ENCODE data around the gene SLC25A10.

Gene SLC25A10

GRCh38 chr17:81687770-81688541 lies 24.1 kb upstream of the SLC25A10 start:
- DNase-seq (ENCODE audit: low read depth) = no peak

GRCh38 chr17:81688616-81689015 lies 23.5 kb upstream of the SLC25A10 start:
- no peak for DNase-seq (ENCODE audit: low read depth)

- no peak for DNase-seq (ENCODE audit: low read depth)
These were observed 22.0 kb upstream of the SLC25A10 start for GRCh38 chr17:81690066-81690465.

GRCh38 chr17:81690549-81690948 lies 21.5 kb upstream of the SLC25A10 start:
- no peak for DNase-seq (ENCODE audit: low read depth)

GRCh38 chr17:81691196-81691595 lies 20.9 kb upstream of the SLC25A10 start:
- DNase-seq (ENCODE audit: low read depth) = no peak

- no peak for DNase-seq (ENCODE audit: low read depth)
These were observed 20.5 kb upstream of the SLC25A10 start for GRCh38 chr17:81691608-81692007.

GRCh38 chr17:81693509-81694210 lies 18.4 kb upstream of the SLC25A10 start:
- DNase-seq (ENCODE audit: low read depth) = no peak

- no peak for DNase-seq (ENCODE audit: low read depth)
These were observed 17.3 kb upstream of the SLC25A10 start for GRCh38 chr17:81694810-81695209.

GRCh38 chr17:81695211-81695610 lies 16.9 kb upstream of the SLC25A10 start:
- DNase-seq (ENCODE audit: low read depth) = no peak

GRCh38 chr17:81695801-81696200 lies 16.3 kb upstream of the SLC25A10 start:
- DNase-seq (ENCODE audit: low read depth) = no peak

GRCh38 chr17:81696218-81696941 lies 15.7 kb upstream of the SLC25A10 start:
- no peak for DNase-seq (ENCODE audit: low read depth)

- DNase-seq (ENCODE audit: low read depth) = no peak
These were observed 14.6 kb upstream of the SLC25A10 start for GRCh38 chr17:81697261-81698044.

- DNase-seq (ENCODE audit: low read depth) = no peak
These were observed 11.5 kb upstream of the SLC25A10 start for GRCh38 chr17:81700353-81701287.

GRCh38 chr17:81701288-81702071 lies 10.6 kb upstream of the SLC25A10 start:
- DNase-seq (ENCODE audit: low read depth) = no peak

GRCh38 chr17:81702934-81703746 lies 8.9 kb upstream of the SLC25A10 start, which contains the start of gene MRPL12:
Gene MRPL12 (plus strand): TSS chr17:81703367. CDS start chr17:81703502, 135 bp downstream.
- peak; percentile 92 for DNase-seq (ENCODE audit: low read depth)

- peak; percentile 26 for DNase-seq (ENCODE audit: low read depth)
These were observed 8.1 kb upstream of the SLC25A10 start for GRCh38 chr17:81703747-81704654.

- no peak for DNase-seq (ENCODE audit: low read depth)
These were observed 6.4 kb upstream of the SLC25A10 start for GRCh38 chr17:81705518-81706231.
